Lung (tissue), 12 donors: Measurements from ENCODE around the gene MYO9A. TPM values are rescaled to one million over a fixed set of nuclear protein-coding genes. Genes with fewer than 3 reads are reported as not detected.

ENCODE experiments used
- ATAC-seq: fragments of 200-7000 bp; cut with Tn5 transposase; one replicate; pipeline ENCODE4 v1.9.1; 2020; ENCODE audit warnings: moderate number of reproducible peaks; ENCODE audit not compliant: insufficient read depth, low FRiP score
- DNase-seq, 3 donors: peaks; one replicate each; pipeline ENCODE4 v3.0.0-alpha.2; 2013 to 2017
- H3K27ac ChIP-seq, 2 donors: one replicate each; pipeline ENCODE4 v1.5.1; 2013; ENCODE audit warnings: mild to moderate bottlenecking in 2 of 2, moderate library complexity in 2 of 2, control low read depth in 1 of 2, inconsistent platforms in 1 of 2, low read depth in 1 of 2, low read length in 1 of 2
- H3K27me3 ChIP-seq, 3 donors: one replicate each; pipeline ENCODE4 v1.5.1; 2013; ENCODE audit warnings: low read length in 2 of 3; ENCODE audit not compliant: control insufficient read depth in 3 of 3, insufficient read depth in 3 of 3
- H3K36me3 ChIP-seq, 4 donors: one replicate each; pipeline ENCODE4 v1.5.1; 2013; ENCODE audit warnings: low read length in 4 of 4, mild to moderate bottlenecking in 1 of 4, moderate library complexity in 1 of 4; ENCODE audit not compliant: control insufficient read depth in 4 of 4, insufficient read depth in 4 of 4
- H3K4me1 ChIP-seq, 5 donors: one replicate each; pipeline ENCODE4 v1.5.1; 2013; ENCODE audit warnings: low read length in 5 of 5, mild to moderate bottlenecking in 2 of 5, moderate library complexity in 1 of 5; ENCODE audit not compliant: control insufficient read depth in 5 of 5, insufficient read depth in 5 of 5
- H3K4me3 ChIP-seq: one replicate; pipeline ENCODE4 v1.5.1; 2013; ENCODE audit warnings: mild to moderate bottlenecking, control low read depth, moderate library complexity
- H3K9ac ChIP-seq, 2 donors: one replicate each; pipeline ENCODE4 v1.5.1; 2013; ENCODE audit warnings: low read length in 2 of 2, control low read depth in 1 of 2; ENCODE audit not compliant: insufficient read depth in 1 of 2
- H3K9me3 ChIP-seq, 4 donors: one replicate each; pipeline ENCODE4 v1.5.1; 2013; ENCODE audit warnings: low read length in 3 of 4, mild to moderate bottlenecking in 1 of 4, moderate library complexity in 1 of 4; ENCODE audit not compliant: control insufficient read depth in 4 of 4, insufficient read depth in 3 of 4
- WGBS, 2 donors: extraction: QIAGEN DNeasy Blood & Tissue Kit; methylation state at CpG; one replicate each; pipeline ENCODE4 v1.1.7; 2013; 5-methylcytosine and 5-hydroxymethylcytosine counted together
- polyA plus RNA-seq, 2 donors: library from polyadenylated mRNA; stranded (reverse); fragments of 200-250 nt; gene quantifications; one replicate each; pipeline ENCODE4 v1.2.1, GENCODE V29; 2013
- total RNA-seq, 2 donors: library from RNA; depleted of rRNA in 1 of 2; stranded (reverse); fragments of >200 nt in 1 of 2; gene quantifications; one replicate each; pipeline ENCODE4 v1.2.1, GENCODE V29; 2014 to 2021
- TF ChIP-seq, protein P1 (sequence below): IDR thresholded peaks from 2 replicates; pipeline ENCODE4 v1.5.1; 2012; ENCODE audit warnings: mild to moderate bottlenecking; ENCODE audit errors: control extremely low read depth, extremely low read depth
- donor health status: control.
- donor health status: control.
- donor health status: Bipolar disorder and iron deficiency.
- donor health status: healthy.
- donor health status: DM: yes; HTN: yes; CAD: no.

MYO9A gene
- total and polyA plus RNA-seq, 4 donors = 4.5 to 173 (median 34.4) TPM

DNA sequence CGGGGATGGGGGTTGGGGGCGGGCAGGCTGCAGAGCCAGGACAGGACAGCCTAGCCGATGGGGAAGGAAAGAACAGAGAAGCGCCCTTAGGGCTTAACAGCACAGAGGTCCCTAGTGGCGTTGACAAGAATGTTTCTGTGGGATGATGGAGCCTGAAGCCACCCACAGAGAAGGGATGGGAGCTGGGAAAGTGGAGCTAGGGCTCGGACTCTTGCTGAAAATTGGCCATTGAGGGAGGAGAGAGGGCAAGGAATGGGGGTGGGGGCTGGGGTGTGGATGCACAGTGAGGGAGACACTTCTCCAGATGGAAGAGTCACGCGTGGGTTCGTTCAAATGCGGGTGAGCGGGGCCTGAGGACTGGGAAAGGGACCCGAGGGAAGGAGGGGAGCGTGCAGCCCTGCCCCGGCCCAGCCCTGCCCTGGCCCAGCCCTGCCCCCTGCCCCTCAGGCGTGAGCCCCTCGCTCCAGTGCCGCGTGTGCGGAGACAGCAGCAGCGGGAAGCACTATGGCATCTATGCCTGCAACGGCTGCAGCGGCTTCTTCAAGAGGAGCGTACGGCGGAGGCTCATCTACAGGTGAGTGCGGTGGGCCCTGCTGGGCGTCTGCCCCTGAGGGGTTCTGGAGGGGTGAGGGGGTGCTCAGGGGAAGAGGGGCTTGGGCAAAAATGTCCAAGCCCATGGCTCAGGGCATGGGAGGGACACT, 306.8 kb downstream of the MYO9A start:
- WGBS, 2 donors = 87 to 92% methylated on average over 27 of the region's 27 CpGs
- H3K4me1 ChIP-seq = peaks cover 0 to 25% (median 0%) of the 10 kb centered on the region in 5 donors
- no peaks in the 10 kb centered on the region for H3K27me3 ChIP-seq
- no peaks in the 10 kb centered on the region for H3K36me3 ChIP-seq
- no peak overlapping the region for H3K9ac ChIP-seq
- TF ChIP-seq, protein P1, sequence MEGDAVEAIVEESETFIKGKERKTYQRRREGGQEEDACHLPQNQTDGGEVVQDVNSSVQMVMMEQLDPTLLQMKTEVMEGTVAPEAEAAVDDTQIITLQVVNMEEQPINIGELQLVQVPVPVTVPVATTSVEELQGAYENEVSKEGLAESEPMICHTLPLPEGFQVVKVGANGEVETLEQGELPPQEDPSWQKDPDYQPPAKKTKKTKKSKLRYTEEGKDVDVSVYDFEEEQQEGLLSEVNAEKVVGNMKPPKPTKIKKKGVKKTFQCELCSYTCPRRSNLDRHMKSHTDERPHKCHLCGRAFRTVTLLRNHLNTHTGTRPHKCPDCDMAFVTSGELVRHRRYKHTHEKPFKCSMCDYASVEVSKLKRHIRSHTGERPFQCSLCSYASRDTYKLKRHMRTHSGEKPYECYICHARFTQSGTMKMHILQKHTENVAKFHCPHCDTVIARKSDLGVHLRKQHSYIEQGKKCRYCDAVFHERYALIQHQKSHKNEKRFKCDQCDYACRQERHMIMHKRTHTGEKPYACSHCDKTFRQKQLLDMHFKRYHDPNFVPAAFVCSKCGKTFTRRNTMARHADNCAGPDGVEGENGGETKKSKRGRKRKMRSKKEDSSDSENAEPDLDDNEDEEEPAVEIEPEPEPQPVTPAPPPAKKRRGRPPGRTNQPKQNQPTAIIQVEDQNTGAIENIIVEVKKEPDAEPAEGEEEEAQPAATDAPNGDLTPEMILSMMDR = no peak
- ATAC-seq = no peak
- H3K27ac ChIP-seq = no peak overlapping the region
- H3K4me3 ChIP-seq = no peak overlapping the region
- peaks cover 0 to 2% (median 0%) of the 10 kb centered on the region in 4 donors for H3K9me3 ChIP-seq
- DNase-seq = no peak

DNA sequence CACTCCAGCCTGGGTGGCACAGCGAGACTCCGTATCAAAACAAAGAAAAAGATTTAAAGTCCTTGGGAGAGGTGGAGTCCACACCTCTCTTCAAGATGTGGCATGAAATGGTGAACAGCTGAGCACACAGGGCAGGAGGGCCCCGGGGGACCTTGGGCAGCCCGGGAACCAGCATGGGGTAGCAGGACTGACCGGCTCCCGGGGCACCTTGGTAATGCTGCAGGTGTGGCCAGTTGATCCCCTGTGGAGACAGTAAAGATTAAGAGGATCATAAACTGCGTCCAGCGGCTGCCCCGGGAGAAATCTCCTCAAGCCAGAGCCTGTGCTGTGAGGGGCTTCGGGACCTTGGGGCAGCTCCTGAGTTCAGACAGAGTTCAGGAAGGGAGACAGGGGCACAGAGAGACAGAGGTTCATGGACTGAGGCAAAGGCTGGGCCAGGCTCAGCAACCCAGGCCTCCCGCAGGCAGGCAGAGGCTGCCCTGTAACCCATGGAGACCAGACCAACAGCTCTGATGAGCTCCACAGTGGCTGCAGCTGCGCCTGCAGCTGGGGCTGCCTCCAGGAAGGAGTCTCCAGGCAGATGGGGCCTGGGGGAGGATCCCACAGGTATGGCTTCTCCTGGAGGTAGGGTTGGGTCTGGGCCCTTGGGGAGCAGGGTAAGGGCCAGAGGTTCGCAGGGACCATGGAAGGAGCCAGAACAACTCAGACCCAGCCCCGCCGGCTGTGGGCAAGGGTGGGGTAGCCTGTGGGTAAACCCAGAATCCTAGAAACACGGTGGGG, 307.5 kb downstream of the MYO9A start, which contains the start of gene NR2E3:
Gene NR2E3 (plus strand): TSS at position 299 of the 780 bp plus-strand sequence. CDS start 190 bp downstream, at position 489.
- Histone ChIP-seq H3K27me3 (no peaks in the 10 kb centered on the region), H3K36me3 (no peaks in the 10 kb centered on the region), H3K9ac (no peak within 1 kb of the TSS), H3K9me3 (peaks cover 0 to 2% (median 0%) of the 10 kb centered on the region in 4 donors), H3K4me1 (peaks cover 0 to 25% (median 0%) of the 10 kb centered on the region in 5 donors), H3K4me3 (no peak within 1 kb of the TSS), H3K27ac (no peak within 1 kb of the TSS)
- DNase-seq (no peak), ATAC-seq (no peak)
- TF ChIP-seq, protein P1 = no peak
- 88 to 91% methylated on average over 16 of the region's 16 CpGs for WGBS, 2 donors

DNA sequence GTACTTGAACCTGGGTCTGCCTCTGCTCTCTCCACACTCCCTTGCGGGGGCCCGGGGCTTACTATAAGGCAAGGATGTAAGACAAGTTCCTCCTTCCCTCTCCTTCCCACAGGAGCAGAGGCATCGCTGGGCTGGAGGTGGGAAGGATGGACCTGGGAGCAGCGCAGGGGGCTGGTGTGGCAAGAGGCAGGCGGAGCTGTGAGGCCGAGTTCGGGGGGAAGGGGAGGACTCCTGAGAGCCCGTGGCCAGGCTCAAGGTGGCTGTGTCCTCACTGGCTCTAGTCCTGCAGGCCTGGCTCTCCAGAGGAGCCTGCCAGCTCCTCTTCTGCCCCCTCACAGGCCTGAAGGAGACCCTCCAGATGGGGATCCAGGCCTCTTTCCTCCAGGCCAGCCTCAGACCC, 308.6 kb downstream of the MYO9A start:
- H3K36me3 ChIP-seq = no peaks in the 10 kb centered on the region
- DNase-seq (no peak), ATAC-seq (no peak)
- H3K27me3 ChIP-seq = no peaks in the 10 kb centered on the region
- TF ChIP-seq, protein P1 = no peak
- no peak overlapping the region for H3K4me3 ChIP-seq
- peaks cover 0 to 2% (median 0%) of the 10 kb centered on the region in 4 donors for H3K9me3 ChIP-seq
- H3K9ac ChIP-seq = no peak overlapping the region
- 85 to 88% methylated on average over 8 of the region's 8 CpGs for WGBS, 2 donors
- no peak overlapping the region for H3K27ac ChIP-seq
- H3K4me1 ChIP-seq = peaks cover 0 to 31% (median 4%) of the 10 kb centered on the region in 5 donors
